Stimulated activated naive CD8-positive, alpha-beta T cell treated with anti-CD3 and anti-CD28 coated beads, Interleukin-15, Interleukin-2, amounts not matched to agents 100 U/mL and 50 U/mL, for 24 hours (primary cell): ENCODE measurements around the gene DDX54.
"Not testable (repeated sequence)": the region's sequence is repeated elsewhere in the genome, so short reads cannot be mapped to it uniquely, and the experiment has no call there.

Source experiments
- ATAC-seq: fragments of 150-1000 bp; cut with Tn5 transposase; one replicate; pipeline ENCODE4 v1.10.0; 2021
- DNase-seq: peaks from one replicate; pipeline ENCODE4 v3.0.0; 2021

The DDX54 gene

GRCh38 chr12:113142173-113142885 lies 42.9 kb downstream of the DDX54 start:
- DNase-seq (peak; percentile 42), ATAC-seq (peak; percentile 90)

- not testable (repeated sequence) for ATAC-seq
Measured at GRCh38 chr12:113141716-113142115, 43.6 kb downstream of the DDX54 start.

GRCh38 chr12:113140706-113141105 lies 44.6 kb downstream of the DDX54 start:
- DNase-seq: no peak
- no peak for ATAC-seq

More at GRCh38 chr12:113141716-113142115, 43.6 kb downstream of the DDX54 start:
- not testable (repeated sequence) for DNase-seq

- ATAC-seq: no peak
- DNase-seq: no peak
Measured at GRCh38 chr12:113138826-113139225, 46.5 kb downstream of the DDX54 start.

GRCh38 chr12:113137861-113138783 lies 47.2 kb downstream of the DDX54 start:
- ATAC-seq: no peak

GRCh38 chr12:113136990-113137511 lies 48.2 kb downstream of the DDX54 start:
- ATAC-seq: no peak
- DNase-seq: no peak

More at GRCh38 chr12:113137861-113138783, 47.2 kb downstream of the DDX54 start:
- DNase-seq: no peak

GRCh38 chr12:113136128-113136989 lies 48.9 kb downstream of the DDX54 start:
- peak; percentile 81 for DNase-seq
- peak; percentile 72 for ATAC-seq

- peak; percentile 94 for DNase-seq
- peak; percentile 88 for ATAC-seq
Measured at GRCh38 chr12:113135178-113136127, 49.8 kb downstream of the DDX54 start, which contains the start of gene RASAL1. TSS of gene RASAL1 (minus strand) at chr12:113135761. CDS start at chr12:113135462, 299 bp downstream.

- ATAC-seq: no peak
Measured at GRCh38 chr12:113134521-113134951, 50.7 kb downstream of the DDX54 start.

GRCh38 chr12:113134071-113134470 lies 51.2 kb downstream of the DDX54 start:
- DNase-seq (no peak), ATAC-seq (no peak)

More at GRCh38 chr12:113134521-113134951, 50.7 kb downstream of the DDX54 start:
- DNase-seq: no peak

GRCh38 chr12:113133666-113134065 lies 51.6 kb downstream of the DDX54 start:
- ATAC-seq (no peak), DNase-seq (no peak)

- DNase-seq (no peak), ATAC-seq (no peak)
Measured at GRCh38 chr12:113133036-113133435, 52.2 kb downstream of the DDX54 start.

GRCh38 chr12:113131556-113131955 lies 53.7 kb downstream of the DDX54 start:
- DNase-seq (no peak), ATAC-seq (no peak)

- DNase-seq (no peak), ATAC-seq (peak; percentile 17)
Measured at GRCh38 chr12:113130457-113131135, 54.7 kb downstream of the DDX54 start.

GRCh38 chr12:113129664-113130456 lies 55.4 kb downstream of the DDX54 start:
- ATAC-seq (no peak), DNase-seq (no peak)

GRCh38 chr12:113128802-113129663 lies 56.2 kb downstream of the DDX54 start:
- no peak for ATAC-seq
- no peak for DNase-seq

GRCh38 chr12:113127791-113128199 lies 57.5 kb downstream of the DDX54 start:
- DNase-seq: no peak
- ATAC-seq: no peak
